NCI-H345 treated with DMSO at 0.1 percent for 48 hours (cell line): ENCODE data around the gene ZMYND8.
"Not testable (repeated sequence)": the region's sequence is repeated elsewhere in the genome, so short reads cannot be mapped to it uniquely, and the experiment has no call there.

ENCODE experiments used
- DNase-seq: peaks from one replicate; lab custom pipeline; 2025; ENCODE audit not compliant: unreplicated experiment; lab: John Stamatoyannopoulos, UW

Gene ZMYND8

DNA sequence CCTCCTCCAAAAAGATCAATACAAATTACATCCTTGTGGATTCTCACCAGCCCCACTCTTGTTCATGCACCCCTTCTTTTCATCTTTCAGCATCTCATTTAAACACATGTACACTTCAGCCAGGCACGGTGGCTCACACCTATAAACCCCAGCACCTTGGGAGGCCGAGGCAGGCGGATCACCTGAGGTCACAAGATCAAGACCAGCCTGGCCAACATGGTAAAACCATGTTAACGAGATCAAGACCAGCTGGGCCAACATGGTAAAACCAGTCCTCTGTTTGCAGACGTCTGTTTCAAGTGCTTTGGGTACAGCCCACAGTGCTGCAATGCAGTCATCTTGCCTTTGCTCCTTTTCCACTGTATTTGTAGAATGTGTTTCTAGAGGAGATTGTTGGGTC, 45.3 kb downstream of the ZMYND8 start:
- no peak for DNase-seq

DNA sequence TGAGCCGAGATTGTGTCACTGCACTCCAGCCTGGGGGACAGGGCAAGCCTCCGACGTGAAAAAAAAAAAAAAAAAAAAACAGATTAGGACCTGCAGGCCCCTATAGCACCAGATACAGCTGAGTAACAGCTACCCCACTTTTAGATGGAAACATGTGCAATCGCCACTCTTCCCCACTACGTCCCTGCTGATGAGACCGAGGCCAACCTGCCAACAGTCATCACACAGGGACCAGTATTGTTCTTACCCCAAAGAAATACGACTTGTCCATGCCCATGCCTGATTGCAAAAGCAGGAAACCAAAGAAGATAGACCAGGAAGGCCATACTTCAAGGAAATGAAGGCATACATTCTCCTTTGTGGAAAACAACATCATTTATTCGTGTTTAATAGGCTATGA, 45.8 kb downstream of the ZMYND8 start:
- DNase-seq = no peak

DNA sequence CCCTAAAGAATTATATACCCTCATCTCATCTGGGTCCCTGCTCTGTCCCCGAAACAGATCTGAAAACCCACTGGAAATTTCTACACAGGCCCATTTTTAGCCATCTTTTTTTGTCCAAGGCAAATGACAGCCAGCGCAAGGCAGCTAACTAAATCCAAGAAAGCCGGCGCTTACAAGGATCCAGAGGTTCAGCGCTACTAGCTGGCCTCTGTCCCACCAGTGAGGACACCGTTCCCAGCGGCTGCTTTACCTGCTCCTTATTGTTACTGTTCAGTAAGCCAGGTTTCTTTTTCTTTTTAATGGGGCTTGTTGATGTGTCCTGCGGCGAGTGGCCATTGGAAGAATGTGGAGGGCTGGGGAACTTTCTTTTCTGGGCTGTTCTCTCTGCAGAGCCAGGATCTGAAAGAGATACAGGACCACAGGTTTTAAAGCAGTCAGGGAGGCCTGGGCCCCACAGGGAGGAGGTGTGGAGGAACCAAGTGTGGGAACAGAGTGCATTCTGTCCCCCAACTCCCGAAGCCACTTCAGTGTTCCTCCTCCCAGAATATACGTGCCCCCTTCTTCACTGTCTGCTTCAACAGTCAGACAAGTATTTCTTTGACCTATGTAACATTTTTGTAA, 46.6 kb downstream of the ZMYND8 start:
- DNase-seq = no peak

DNA sequence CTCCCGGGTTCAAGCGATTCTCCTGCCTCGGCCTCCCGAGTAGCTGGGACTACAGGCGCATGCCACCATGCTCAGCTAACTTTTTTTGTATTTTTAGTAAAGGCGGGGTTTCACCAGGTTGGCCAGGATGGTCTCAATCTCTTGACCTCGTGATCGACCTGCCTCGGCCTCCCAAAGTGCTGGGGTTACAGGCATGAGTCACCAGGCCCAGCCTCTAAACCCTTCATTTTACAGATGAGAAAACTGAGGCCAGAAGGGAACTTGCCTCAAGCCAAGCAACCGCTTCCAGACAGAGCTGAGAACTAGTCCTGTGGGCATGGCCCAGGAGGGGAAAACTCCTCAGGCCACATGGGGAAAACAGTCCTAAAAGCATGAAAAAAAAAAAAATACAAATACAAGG, 47.1 kb downstream of the ZMYND8 start:
- DNase-seq = no peak

DNA sequence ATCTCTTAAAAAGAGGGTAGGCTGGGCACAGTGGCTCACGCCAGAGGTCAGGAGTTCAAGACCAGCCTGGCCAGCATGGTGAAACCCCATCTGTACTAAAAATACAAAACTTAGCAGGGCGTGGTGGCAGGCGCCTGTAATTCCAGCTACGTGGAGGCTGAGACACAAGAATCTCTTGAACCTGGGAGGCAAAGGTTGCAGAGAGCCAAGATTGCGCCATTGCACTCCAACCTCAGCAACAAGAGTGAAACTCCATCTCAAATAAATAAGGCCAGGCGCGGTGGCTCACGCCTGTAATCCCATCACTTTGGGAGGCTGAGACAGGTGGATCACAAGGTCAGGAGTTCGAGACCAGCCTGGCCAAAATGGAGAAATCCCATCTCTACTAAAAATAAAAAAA, 48.9 kb downstream of the ZMYND8 start:
- DNase-seq = not testable (repeated sequence)

DNA sequence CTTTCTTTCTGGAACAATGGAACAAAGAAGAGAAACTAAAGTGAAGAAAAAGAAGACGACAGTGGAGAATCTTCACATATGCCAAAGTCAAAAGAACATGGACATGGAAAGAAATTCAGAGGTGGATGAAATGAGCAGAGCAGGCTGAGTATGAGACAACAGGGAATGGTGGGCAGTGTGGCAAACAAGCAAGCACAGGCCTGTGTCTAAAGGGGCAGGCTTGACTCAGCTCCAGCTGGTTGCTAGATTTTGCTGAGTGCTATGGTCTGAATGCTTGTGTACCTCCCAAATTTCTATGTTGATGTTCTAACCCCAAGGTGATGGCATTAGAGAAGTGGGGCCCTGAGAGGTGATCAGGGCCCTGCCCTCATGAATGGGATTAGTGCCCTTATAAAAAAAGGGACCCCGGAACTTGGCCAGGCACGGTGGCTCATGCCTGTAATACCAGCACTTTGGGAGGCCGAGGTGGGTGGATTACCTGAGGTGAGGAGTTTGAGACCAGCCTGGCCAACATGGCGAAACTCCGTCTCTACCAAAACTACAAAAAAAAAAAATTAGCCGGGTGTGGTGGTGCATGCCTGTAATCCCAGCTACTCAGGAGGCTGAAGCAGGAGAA, 49.6 kb downstream of the ZMYND8 start:
- no peak for DNase-seq

DNA sequence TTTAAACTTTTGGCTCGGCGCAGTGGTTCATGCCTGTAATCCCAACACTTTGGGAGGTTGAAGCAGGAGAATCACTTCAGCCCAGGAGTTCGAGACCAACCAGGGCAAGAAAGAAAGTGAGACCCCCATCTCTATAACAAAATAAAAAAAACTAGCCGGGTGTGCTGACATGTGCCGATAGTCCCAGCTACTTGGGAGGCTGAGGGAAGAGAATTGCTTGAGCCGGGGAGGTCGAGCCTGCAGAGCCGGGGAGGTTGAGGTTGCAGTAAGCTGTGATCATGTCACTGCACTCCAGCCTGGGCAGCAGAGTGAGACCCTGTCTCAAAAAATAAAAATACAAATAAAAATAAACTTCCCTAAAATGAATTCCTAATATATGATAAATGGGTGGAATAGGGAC, 50.4 kb downstream of the ZMYND8 start:
- no peak for DNase-seq

DNA sequence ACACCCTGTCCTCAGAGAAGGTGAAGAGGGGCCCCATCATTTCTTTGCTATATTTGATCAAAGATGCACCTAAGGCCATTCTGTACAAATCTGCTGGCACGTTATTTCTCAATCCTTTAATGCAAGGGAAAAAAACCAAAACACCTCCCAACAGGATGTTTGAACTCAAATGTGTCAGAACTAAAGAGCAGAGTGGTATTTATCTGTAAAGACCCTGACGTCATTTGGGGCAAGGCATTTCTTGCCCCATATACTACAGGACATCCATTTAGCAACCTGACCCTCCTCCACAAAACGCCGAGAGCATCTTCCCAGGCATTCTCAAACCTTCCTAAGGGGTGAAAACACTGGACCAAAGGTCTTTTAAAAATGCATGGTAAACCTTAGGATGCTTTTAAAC, 50.8 kb downstream of the ZMYND8 start:
- DNase-seq = no peak

DNA sequence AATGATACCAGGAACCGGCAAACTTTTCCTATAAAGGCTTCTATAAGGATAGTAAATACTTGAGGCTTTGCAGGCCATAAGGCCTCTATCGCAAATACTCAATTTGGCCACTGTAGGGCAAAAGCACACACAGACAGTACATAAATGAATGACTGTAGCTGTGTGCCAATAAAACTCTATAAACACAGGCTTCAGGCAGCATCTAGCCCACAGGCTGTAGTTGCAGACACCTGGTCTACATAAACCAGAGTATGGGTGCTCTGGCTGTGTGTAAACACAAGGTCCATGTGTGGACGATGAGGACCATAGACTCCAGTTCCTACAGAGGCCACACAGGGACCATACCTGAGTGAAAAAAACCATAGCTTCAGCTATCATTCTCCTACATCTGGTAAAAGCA, 52.2 kb downstream of the ZMYND8 start:
- no peak for DNase-seq

DNA sequence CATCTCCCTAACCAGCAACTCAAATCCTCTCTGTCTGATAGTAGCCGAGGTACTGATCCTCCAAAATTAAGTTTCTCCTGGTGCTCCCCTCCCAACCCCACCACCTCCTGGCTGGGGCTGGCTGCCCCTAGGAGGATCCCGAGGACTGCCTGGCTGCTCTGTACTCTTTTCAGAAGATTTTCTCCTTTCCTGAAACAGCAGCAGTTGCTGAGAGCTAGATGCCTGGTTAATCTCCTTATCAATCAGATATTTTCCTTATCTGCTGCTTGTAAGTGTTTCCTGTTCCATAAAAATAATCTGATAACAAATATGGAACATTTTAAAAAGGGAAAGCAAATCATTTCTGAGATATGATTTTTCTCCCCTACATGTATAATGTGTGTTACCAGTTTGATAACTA, 52.8 kb downstream of the ZMYND8 start:
- no peak for DNase-seq

DNA sequence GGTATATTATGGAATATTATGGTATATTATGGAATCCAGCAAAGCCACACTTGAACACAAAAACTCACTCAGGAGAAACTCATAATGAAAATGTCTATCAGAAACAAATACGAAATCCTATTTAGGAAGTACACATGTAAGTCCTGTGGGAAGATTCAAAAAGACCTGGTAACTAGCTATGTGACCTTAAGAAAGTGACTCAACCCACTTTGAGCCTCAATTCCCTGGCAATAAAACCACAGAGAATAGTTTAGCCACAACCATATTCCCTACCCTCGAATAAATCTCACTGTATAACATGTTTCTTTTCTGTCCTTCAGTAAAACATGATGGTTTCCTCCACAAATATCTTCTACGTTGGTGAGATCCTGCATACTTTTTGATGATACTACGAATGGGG, 56.4 kb downstream of the ZMYND8 start:
- no peak for DNase-seq

DNA sequence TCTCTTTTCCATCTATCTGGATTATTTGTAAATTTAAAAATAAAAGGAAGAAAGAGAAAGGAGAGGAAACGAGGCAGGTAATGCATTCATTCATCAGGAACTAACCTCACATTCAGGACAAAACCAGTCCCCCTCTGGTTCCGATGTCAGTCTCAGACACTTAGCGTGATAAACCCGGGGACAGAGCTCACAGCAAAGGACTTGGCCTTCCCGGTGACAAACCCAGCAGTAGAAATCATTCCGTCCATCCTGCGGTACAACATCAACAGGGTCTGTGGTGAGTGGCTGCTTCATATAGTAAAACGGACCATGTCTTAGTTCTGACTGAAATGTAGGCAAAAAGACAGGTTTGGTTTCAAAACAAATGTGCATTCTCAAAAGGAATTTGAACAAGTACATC, 57.9 kb downstream of the ZMYND8 start:
- no peak for DNase-seq

DNA sequence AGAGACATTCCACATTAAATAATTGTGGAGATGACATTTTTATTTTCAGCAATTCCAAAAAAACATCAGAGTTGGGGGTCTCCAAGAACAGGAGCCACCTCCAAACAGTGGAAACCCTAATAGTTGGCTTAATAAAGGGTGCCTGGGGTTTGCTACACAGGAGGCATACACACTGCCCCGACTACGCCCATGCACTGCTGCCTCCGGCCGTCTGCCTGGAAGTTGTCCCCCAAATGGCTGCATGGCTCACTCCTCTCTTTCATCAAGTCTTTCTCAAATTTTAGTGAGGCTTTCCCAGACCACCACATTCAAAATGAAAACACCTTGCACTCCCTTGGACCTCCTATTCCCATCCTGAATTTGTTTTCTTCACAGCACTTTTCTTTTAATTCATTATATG, 58.8 kb downstream of the ZMYND8 start:
- no peak for DNase-seq

DNA sequence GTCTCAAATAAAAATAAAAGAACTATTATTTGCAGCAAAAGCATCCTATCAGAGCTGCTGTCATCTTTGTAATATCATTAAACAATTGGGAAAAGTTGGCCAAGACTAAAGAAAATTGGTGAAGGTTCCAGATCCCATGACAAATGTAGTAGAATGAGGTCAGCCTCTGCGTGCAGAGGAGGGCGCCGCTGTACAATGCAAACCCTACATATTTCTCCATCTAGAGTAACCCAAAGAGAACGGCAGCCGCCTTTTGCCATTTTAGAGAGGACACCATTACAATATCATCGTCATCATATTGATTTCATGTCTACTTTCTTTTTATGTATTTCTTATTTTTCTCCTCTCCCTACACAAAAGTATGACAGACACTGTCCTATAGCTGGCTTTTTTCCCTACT, 59.5 kb downstream of the ZMYND8 start:
- DNase-seq = no peak

DNA sequence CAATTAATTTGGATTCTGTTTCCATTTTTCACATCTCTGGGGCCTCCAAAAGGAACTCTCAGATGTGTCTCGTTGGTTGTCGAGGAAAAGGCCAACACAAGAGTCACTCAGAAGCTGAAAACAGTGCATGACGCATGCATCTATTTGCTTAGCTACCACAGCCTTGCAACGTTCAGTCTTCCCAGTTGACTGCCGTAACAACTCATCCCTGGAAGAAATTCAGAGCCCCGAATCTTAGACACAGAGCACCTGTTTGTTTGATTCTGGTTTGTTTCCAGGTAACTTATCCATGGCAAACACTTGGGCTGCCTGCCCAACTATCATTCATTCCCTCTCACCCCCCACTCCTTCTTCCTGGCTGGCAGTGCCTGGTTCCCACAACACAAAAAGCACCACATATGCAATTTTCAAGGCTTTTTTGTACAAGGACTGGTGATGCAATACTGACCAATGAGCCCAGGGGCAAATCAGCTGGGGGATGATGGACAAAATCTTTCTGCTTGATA, 60.5 kb downstream of the ZMYND8 start:
- DNase-seq = no peak

DNA sequence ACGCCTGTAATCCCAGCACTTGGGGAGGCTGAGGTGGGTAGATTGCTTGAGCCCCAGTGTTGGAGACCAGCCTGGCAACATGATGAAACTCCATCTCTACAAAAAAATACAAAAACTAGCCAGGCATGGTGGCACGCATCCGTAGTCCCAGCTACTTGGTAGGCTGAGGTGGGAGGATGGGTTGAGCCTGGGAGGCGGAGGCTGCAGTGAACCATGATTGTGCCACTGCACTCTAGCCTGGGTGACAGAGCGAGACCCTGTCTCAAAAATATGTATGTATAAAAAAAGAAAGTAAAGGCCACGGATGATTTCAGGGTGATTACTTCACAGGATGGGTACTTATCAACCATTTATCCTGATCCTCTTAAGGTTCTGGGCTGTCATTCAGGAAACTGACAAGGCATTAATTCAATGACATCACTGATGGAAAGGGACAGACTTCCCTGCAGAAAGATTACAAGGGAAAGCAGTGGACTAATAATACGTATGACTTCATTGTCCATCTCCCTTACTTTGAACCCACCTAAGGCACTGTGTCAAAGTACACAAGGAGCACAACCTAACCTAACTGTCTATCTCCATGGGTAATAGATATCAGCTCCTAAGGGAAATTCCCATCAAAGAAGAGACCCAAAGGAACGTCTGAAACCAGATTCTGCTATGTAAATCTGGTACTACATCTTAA, 61.2 kb downstream of the ZMYND8 start:
- no peak for DNase-seq

DNA sequence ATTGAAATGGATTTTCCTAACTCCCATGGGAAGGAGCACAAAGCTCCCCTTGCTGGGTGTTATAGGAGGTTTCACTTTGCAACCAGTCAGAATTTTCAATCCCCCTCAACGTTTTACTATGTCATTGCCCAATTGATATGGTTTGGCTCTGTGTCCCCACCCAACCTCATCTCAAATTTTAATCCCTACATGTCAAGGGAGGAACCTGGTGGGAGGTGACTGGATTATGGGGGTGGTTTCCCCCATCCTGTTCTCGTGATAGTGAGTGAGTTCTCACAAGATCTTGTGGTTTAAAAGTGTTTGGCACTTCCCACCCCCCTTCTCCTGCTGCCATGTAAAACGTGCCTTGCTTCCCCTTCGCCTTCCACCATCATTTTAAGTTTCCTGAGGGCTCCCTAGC, 62.9 kb downstream of the ZMYND8 start:
- DNase-seq = no peak

DNA sequence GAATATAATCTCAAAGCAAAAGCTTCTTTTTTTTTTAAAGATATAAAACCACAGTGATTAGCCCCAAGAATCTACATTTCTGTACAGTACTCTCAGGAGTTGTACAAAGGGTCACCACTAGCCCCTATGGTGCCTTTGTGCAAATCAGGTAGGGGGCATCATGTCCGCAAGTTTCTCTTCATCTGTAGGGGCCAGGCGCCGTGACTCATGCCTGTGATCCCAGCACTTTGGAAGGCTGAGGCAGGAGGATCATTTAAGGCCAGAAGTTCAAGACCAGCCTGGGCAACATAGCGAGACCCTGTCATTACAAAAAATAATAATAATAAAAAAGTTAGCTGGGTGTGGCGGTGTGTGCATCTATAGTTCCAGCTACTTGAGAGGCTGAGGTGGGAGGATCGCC, 63.9 kb downstream of the ZMYND8 start:
- no peak for DNase-seq

DNA sequence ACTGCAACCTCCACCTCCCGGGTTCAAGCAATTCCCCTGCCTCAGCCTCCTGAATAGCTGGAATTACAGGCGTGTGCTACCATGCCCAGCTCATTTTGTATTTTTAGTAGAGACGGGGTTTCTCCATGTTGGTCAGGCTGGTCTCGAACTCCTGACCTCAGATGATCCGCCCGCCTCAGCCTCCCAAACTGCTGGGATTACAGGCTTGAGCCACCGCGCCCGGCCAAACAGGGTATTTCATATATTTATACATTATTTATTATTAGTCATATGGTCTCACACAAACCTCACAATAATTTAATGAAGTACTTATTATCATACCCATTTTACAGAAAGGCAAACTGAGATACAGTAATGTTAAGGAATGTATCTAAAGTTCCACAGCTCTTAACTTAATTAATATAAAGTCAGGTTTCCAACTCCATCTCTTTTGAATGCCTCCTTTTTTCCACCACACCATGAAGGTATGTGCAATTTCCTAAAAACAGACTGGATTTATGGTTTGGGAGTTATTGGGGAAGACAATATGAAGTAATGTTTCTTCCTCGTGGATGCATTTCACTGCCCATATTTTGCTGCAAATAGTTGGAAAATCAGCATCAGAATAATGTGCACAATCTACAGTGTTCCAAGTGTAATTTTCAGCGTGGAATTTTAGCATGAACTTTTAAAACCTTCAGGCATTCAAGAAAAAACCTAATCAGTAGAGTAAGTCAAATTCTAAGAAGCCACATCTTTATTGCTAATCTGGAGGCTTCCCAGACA, 65.7 kb downstream of the ZMYND8 start:
- DNase-seq = no peak

DNA sequence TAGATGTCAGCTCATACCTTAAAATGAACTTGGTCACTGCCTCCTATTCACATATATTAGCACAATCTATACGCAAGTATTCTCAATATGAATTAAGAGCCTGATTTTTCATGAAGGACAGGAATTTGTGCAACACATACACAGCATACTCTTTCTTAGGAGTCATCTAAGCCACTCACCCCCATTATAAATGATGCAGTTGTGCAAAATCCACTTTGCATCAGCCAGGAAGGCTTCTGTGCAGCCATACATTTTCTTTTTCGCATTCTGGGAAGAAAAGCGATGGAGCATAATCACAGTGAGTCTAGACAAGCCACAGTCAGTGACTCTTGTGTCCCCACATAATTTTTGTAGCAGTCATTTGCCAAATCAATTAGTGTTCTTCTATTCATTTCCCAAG, 66.5 kb downstream of the ZMYND8 start:
- DNase-seq = no peak

DNA sequence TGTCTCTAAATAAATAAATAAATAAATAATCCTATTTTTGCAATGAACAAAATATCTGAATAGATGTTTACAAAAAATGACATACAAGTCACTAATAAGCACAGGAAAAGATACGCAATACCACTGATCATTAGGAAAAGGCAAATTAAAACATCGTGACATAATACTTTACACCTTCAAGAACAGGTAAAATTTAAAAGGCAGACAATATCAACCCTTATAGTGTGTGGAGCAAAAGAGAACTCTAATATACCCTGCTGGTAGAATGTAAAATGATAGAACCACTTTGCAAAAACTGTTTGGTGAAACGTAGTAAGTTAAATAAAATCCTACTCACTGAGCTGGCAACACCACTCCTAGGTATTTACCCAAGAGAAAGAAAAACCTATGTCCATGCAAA, 67.4 kb downstream of the ZMYND8 start:
- no peak for DNase-seq

DNA sequence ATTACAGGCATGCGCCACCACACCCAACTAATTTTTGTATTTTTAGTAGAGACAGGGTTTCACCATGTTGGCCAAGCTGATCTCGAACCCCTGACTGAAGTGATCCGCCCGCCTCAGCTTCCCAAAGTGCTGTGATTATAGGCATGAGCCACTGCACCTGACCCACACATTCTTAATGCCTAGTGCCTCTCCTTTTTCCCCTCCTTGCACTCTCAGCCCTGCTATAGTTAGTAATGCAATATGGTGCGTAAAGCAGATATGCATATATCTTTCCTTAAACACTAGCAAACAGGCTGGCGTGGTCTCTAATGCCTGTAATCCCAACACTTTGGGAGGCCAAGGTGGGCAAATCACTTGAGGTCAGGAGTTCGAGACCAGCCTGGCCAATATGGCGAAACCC, 68.0 kb downstream of the ZMYND8 start:
- DNase-seq = not testable (repeated sequence)
